Psoas muscle (tissue), 8 donors: Measurements from ENCODE around the gene PRRX2. TPM values are rescaled to one million over a fixed set of nuclear protein-coding genes. Genes with fewer than 3 reads are reported as not detected.

ENCODE experiments used
- ATAC-seq, 4 donors: fragments of 200-7000 bp; cut with Tn5 transposase; one replicate each; pipeline ENCODE4 v1.9.1; 2020; ENCODE audit warnings: moderate library complexity in 3 of 4, mild to moderate bottlenecking in 2 of 4
- DNase-seq, 2 donors: peaks; one replicate each; pipeline ENCODE4 v3.0.0-alpha.2; 2020
- H3K27ac ChIP-seq: fragments of 200-600 bp; one replicate; pipeline ENCODE4 v1.8.0; 2022
- H3K27me3 ChIP-seq, 3 donors: fragments of 200-600 bp in 1 of 3; one replicate each; pipeline versions ENCODE4 v1.6.1 to v1.8.0; 2013 to 2022; ENCODE audit warnings: low read length in 2 of 3, mild to moderate bottlenecking in 2 of 3, moderate library complexity in 1 of 3; ENCODE audit not compliant: insufficient read depth in 3 of 3
- H3K36me3 ChIP-seq, 2 donors: fragments of 200-600 bp in 1 of 2; one replicate each; pipeline versions ENCODE4 v1.6.1 to v1.8.0; 2013 to 2022; ENCODE audit warnings: low read depth in 1 of 2, mild to moderate bottlenecking in 1 of 2, moderate library complexity in 1 of 2; ENCODE audit not compliant: insufficient read depth in 1 of 2
- H3K4me1 ChIP-seq: fragments of 200-600 bp; one replicate; pipeline ENCODE4 v1.8.0; 2022
- H3K4me3 ChIP-seq: fragments of 200-600 bp; one replicate; pipeline ENCODE4 v1.8.0; 2022; ENCODE audit warnings: mild to moderate bottlenecking
- H3K9me3 ChIP-seq: fragments of 200-600 bp; one replicate; pipeline ENCODE4 v1.8.0; 2022
- CTCF ChIP-seq: fragments of 200-600 bp; IDR thresholded peaks from one replicate; pipeline ENCODE4 v1.8.0; 2022; ENCODE audit warnings: antibody characterized with exemption
- WGBS, 3 donors: extraction: QIAGEN DNeasy Blood & Tissue Kit; methylation state at CpG; one replicate each; pipeline versions ENCODE4 v1.1.6 to v1.1.7; 2013; 5-methylcytosine and 5-hydroxymethylcytosine counted together
- intact Hi-C, 2 donors: fragments of 100-400 bp; cut with DNase I; formaldehyde crosslinking; loops; one replicate each; pipeline versions ENCODE4 v1.11.0 to v1.14.2; 2022
- polyA plus RNA-seq, 3 donors: library from polyadenylated mRNA; stranded (reverse); fragments of 200-250 nt; gene quantifications; one replicate each; pipeline ENCODE4 v1.2.3, GENCODE V29; 2013
- total RNA-seq, 4 donors: library from RNA; stranded (reverse); fragmentation: NEBNext Ultra II Directional in 2 of 4; extraction: Animal tissue kit (Norgen Biotek cat#: 25700) in 2 of 4; gene quantifications; one replicate each; pipeline versions ENCODE4 v1.2.1 to v1.2.4, GENCODE V29; 2021 to 2023
- donor health status: healthy with polysubstance abuse.
- donor health status: DM: no; HTN: no; CAD: no; lungs with moderate emphysema.
- donor health status: Bipolar disorder and iron deficiency.
- donor health status: healthy.
- donor health status: DM: yes; HTN: yes; CAD: no.
- donor health status: DM: no; HTN: no; CAD: no.
- donor health status: DM: no; HTN: no; CAD: no.
- donor health status: DM: yes; HTN: yes; CAD: no.

PRRX2 gene
- total and polyA plus RNA-seq, 7 donors, result 0.03 to 1.1 (median 0.49) TPM

DNA sequence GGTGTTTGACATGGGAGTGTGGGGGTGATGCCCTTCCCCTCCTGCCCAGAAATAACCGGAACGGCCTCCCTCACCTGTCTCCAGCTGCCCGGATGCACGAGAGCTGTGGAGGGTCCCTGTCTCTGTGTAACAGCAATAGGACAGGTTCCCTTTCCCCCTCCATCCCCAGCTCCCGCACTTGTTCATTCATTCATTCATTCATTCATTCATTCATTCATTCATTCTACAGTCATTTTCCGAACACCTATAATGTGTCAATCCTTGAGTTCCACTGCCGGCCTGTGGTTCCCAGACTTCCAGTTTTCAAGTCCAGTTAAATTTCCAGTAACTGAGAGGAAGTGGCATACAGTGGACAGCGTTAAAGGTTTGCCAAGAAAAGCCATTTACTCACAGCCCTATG is 7.3 kb downstream of the PRRX2 start:
- H3K36me3 ChIP-seq, result no peaks in the 10 kb centered on the region
- intact Hi-C loops, result no loop called here
- H3K4me1 ChIP-seq, result no peaks in the 10 kb centered on the region
- peaks cover 0 to 58% (median 16%) of the 10 kb centered on the region in 3 donors for H3K27me3 ChIP-seq
- H3K4me3 ChIP-seq, result no peak overlapping the region
- 76 to 79% (median 78%) methylated on average over 7 to 8 of the region's 8 CpGs for WGBS, 3 donors
- H3K9me3 ChIP-seq, result no peaks in the 10 kb centered on the region
- DNase-seq, result no peak
- no peak overlapping the region for H3K27ac ChIP-seq
- no peak for TF ChIP-seq CTCF
- no peak for ATAC-seq

- no peak overlapping the region for H3K4me3 ChIP-seq
- peaks cover 0 to 60% (median 13%) of the 10 kb centered on the region in 3 donors for H3K27me3 ChIP-seq
- H3K9me3 ChIP-seq, result no peaks in the 10 kb centered on the region
- no peak for TF ChIP-seq CTCF
- no peaks in the 10 kb centered on the region for H3K36me3 ChIP-seq
- H3K27ac ChIP-seq, result no peak overlapping the region
- 61 to 75% (median 67%) methylated on average over 9 to 12 of the region's 12 CpGs for WGBS, 3 donors
- no peak for DNase-seq
- intact Hi-C loops, result no loop called here
- ATAC-seq, result no peak
- H3K4me1 ChIP-seq, result no peaks in the 10 kb centered on the region
Observed at GRCh38 chr9:129673602-129674001, 8.2 kb downstream of the PRRX2 start.

GRCh38 chr9:129674229-129674628 is 8.8 kb downstream of the PRRX2 start:
- Histone ChIP-seq H3K9me3 (no peaks in the 10 kb centered on the region), H3K27me3 (peaks cover 0 to 61% (median 15%) of the 10 kb centered on the region in 3 donors), H3K36me3 (no peaks in the 10 kb centered on the region), H3K4me1 (no peaks in the 10 kb centered on the region), H3K27ac (no peak overlapping the region), H3K4me3 (no peak overlapping the region)
- 79 to 83% (median 82%) methylated on average over 7 of the region's 7 CpGs for WGBS, 3 donors
- no peak for ATAC-seq
- no peak for DNase-seq
- intact Hi-C loops, result no loop called here
- no peak for TF ChIP-seq CTCF

DNA sequence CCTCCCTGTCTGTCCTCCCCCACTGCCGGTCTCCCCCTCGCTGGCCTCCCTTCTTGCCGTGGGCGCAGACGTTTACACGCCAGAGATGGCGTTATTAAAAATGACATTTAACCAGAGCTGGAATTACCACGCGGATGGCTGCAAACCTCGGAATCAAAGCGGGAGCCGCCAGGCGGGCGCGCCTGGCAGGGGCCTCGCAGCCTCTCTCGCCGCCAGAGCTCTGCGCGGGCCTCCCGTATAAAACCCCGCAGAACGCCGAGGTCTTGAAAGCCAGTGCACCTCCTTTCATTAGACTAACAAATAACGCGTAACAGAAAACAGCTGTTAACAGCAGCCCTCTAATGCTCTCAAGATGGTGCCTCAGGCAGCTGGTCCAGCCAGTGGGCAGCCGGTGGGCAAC is 10.2 kb downstream of the PRRX2 start:
- ATAC-seq (no peak), DNase-seq (no peak)
- TF ChIP-seq CTCF, result no peak
- H3K36me3 ChIP-seq, result no peaks in the 10 kb centered on the region
- no peaks in the 10 kb centered on the region for H3K4me1 ChIP-seq
- no peak overlapping the region for H3K27ac ChIP-seq
- H3K27me3 ChIP-seq, result peaks cover 0 to 55% (median 15%) of the 10 kb centered on the region in 3 donors
- 27 to 37% (median 28%) methylated on average over 27 of the region's 27 CpGs for WGBS, 3 donors
- no peak overlapping the region for H3K4me3 ChIP-seq
- intact Hi-C loops, result no loop called here
- H3K9me3 ChIP-seq, result no peaks in the 10 kb centered on the region

GRCh38 chr9:129676287-129676686 is 10.8 kb downstream of the PRRX2 start:
- no peak for TF ChIP-seq CTCF
- DNase-seq (no peak), ATAC-seq (no peak)
- H3K27ac ChIP-seq, result no peak overlapping the region
- H3K4me1 ChIP-seq, result no peaks in the 10 kb centered on the region
- peaks cover 0 to 60% (median 13%) of the 10 kb centered on the region in 3 donors for H3K27me3 ChIP-seq
- intact Hi-C loops, result no loop called here
- 77 to 85% (median 80%) methylated on average over 4 of the region's 4 CpGs for WGBS, 3 donors
- no peaks in the 10 kb centered on the region for H3K36me3 ChIP-seq
- no peak overlapping the region for H3K4me3 ChIP-seq
- H3K9me3 ChIP-seq, result no peaks in the 10 kb centered on the region
